GM20000 (cell line): ENCODE results near the gene SUGCT.

Source experiments
- DNase-seq: peaks from one replicate; pipeline ENCODE4 v3.0.0; 2012; ENCODE audit warnings: low spot score
- CTCF ChIP-seq: IDR thresholded peaks from 2 replicates; pipeline ENCODE4 v1.5.1; 2012; ENCODE audit warnings: mild to moderate bottlenecking, control low read depth; ENCODE audit errors: extremely low read depth, missing control alignments

The SUGCT gene

GRCh38 chr7:40436710-40437109, 301.9 kb downstream of the SUGCT start:
- no peak for DNase-seq
- TF ChIP-seq CTCF: no peak

GRCh38 chr7:40437498-40437897, 302.7 kb downstream of the SUGCT start:
- no peak for DNase-seq
- TF ChIP-seq CTCF: no peak

- no peak for TF ChIP-seq CTCF
- no peak for DNase-seq
Measured at GRCh38 chr7:40437936-40438634, 303.3 kb downstream of the SUGCT start.

GRCh38 chr7:40439686-40440085, 304.9 kb downstream of the SUGCT start:
- no peak for TF ChIP-seq CTCF
- DNase-seq: no peak

- no peak for TF ChIP-seq CTCF
- DNase-seq: no peak
Measured at GRCh38 chr7:40447345-40447744, 312.5 kb downstream of the SUGCT start.

GRCh38 chr7:40455485-40455884, 320.7 kb downstream of the SUGCT start:
- DNase-seq: no peak
- no peak for TF ChIP-seq CTCF

- no peak for TF ChIP-seq CTCF
- no peak for DNase-seq
Measured at GRCh38 chr7:40457776-40458480, 323.1 kb downstream of the SUGCT start.
